HepG2 (cell line): Measurements from ENCODE around the gene AMIGO3. TPM values are rescaled to one million over a fixed set of nuclear protein-coding genes. Genes with fewer than 3 reads are reported as not detected.

ENCODE experiments used
- ASH2L ChIP-seq: fragments of 300-600, 200-600 bp; sonication (generic); IDR thresholded peaks from 2 replicates; pipeline ENCODE4 v1.7.0; 2017; ENCODE audit warnings: low read depth, mild to moderate bottlenecking, moderate library complexity, mixed read lengths, low read length; ENCODE audit not compliant: insufficient read length
- FOSL1 ChIP-seq: sonication (generic); formaldehyde crosslinking; IDR thresholded peaks from 2 replicates; pipeline ENCODE4 v1.9.0; 2021; ENCODE audit warnings: missing genetic modification reagents, borderline replicate concordance
- FOXC1 ChIP-seq: sonication (generic); formaldehyde crosslinking; IDR thresholded peaks from 2 replicates; pipeline ENCODE4 v1.8.0; 2022; ENCODE audit warnings: mild to moderate bottlenecking, missing genetic modification reagents, borderline replicate concordance
- HDAC1 ChIP-seq: sonication (generic); formaldehyde crosslinking; IDR thresholded peaks from 2 replicates; pipeline ENCODE4 v1.5.1; 2020; ENCODE audit warnings: mild to moderate bottlenecking, missing genetic modification reagents
- HNRNPLL ChIP-seq: fragments of 200-400 bp; formaldehyde crosslinking; IDR thresholded peaks from 2 replicates; pipeline ENCODE4 v1.6.1; 2017; ENCODE audit warnings: mild to moderate bottlenecking, low read depth, low read length; ENCODE audit not compliant: poor library complexity, severe bottlenecking
- KDM5B ChIP-seq: sonication (generic); formaldehyde crosslinking; IDR thresholded peaks from 2 replicates; pipeline ENCODE4 v1.4.0; 2020; ENCODE audit warnings: missing genetic modification reagents, mild to moderate bottlenecking, borderline replicate concordance
- MED8 ChIP-seq: sonication (generic); formaldehyde crosslinking; IDR thresholded peaks from 2 replicates; pipeline ENCODE4 v1.8.1; 2023; ENCODE audit warnings: mild to moderate bottlenecking, missing genetic modification reagents; ENCODE audit not compliant: insufficient replicate concordance
- MNT ChIP-seq: fragments of 450-650 bp; IDR thresholded peaks from 2 replicates; pipeline ENCODE4 v1.6.1; 2016
- NR1H2 ChIP-seq: sonication (generic); formaldehyde crosslinking; IDR thresholded peaks from 2 replicates; pipeline ENCODE4 v1.8.1; 2022; ENCODE audit warnings: low read depth, missing genetic modification reagents, borderline replicate concordance
- PITX1 ChIP-seq: sonication (generic); formaldehyde crosslinking; IDR thresholded peaks from 2 replicates; pipeline ENCODE4 v1.5.1; 2020; ENCODE audit warnings: mild to moderate bottlenecking, missing genetic modification reagents
- RFXANK ChIP-seq: IDR thresholded peaks from 2 replicates; pipeline ENCODE4 v1.6.1; 2016
- TGIF2 ChIP-seq: IDR thresholded peaks from 2 replicates; pipeline ENCODE4 v1.6.1; 2016; ENCODE audit warnings: control low read depth, missing compliant biosample characterization
- ZBTB14 ChIP-seq: sonication (generic); formaldehyde crosslinking; IDR thresholded peaks from 2 replicates; pipeline ENCODE4 v1.4.0; 2020; ENCODE audit warnings: missing genetic modification reagents
- ZKSCAN8 ChIP-seq: IDR thresholded peaks from 2 replicates; pipeline ENCODE4 v1.6.1; 2016; ENCODE audit warnings: borderline replicate concordance, missing genetic modification reagents, missing compliant biosample characterization
- ZNF138 ChIP-seq: sonication (generic); formaldehyde crosslinking; IDR thresholded peaks from 2 replicates; pipeline ENCODE4 v1.5.0; 2020; ENCODE audit warnings: mild to moderate bottlenecking, low read depth, missing genetic modification reagents
- ZNF337 ChIP-seq: sonication (generic); formaldehyde crosslinking; IDR thresholded peaks from 2 replicates; pipeline ENCODE4 v1.5.1; 2020; ENCODE audit warnings: missing genetic modification reagents, low read depth, mild to moderate bottlenecking, borderline replicate concordance
- ZNF609 ChIP-seq: sonication (generic); formaldehyde crosslinking; IDR thresholded peaks from 2 replicates; pipeline ENCODE4 v1.4.0; 2020; ENCODE audit warnings: mild to moderate bottlenecking, missing genetic modification reagents, borderline replicate concordance
- ZNF740 ChIP-seq: sonication (generic); formaldehyde crosslinking; IDR thresholded peaks from 2 replicates; pipeline ENCODE4 v1.4.0; 2020; ENCODE audit warnings: missing genetic modification reagents
- ZSCAN25 ChIP-seq: sonication (generic); formaldehyde crosslinking; IDR thresholded peaks from 2 replicates; pipeline ENCODE4 v1.8.0; 2022; ENCODE audit warnings: mild to moderate bottlenecking, missing genetic modification reagents
- polyA plus RNA-seq, 8 experiments: library from polyadenylated mRNA; depleted of rRNA in 3 of 8; stranded (reverse) in 7 of 8; unstranded in 1 of 8; fragments of >200 nt; fragmentation: Illumina TruSeq in 4 of 8; extraction: Trizol in 4 of 8; gene quantifications; 2 replicates each; pipeline versions ENCODE4 v1.2.1 to v1.2.3, GENCODE V29; 2011 to 2016; ENCODE audit warnings: low read depth in 4 of 8, missing spikeins in 1 of 8, mixed read lengths in 1 of 8; ENCODE audit not compliant: insufficient read depth in 1 of 8
- total RNA-seq, 5 experiments: library from RNA; depleted of rRNA; stranded (reverse); fragments of >200 nt; fragmentation: Illumina TruSeq; extraction: Trizol; gene quantifications; 2 replicates each; pipeline ENCODE4 v1.2.3, GENCODE V29; 2016; ENCODE audit warnings: low read depth in 1 of 5

Gene AMIGO3
- total and polyA plus RNA-seq, 2 of the 13 experiments (the other 11 are each of a cell fraction or from before 2014, with no cell fraction given): 0.35 TPM; not detected in 1

GRCh38 chr3:49723296-49723627 is 3.8 kb upstream of the AMIGO3 start (continued):
- TF ChIP-seq KDM5B (CRISPR knock-in tag) (no peak), MED8 (no peak), ZNF138 (CRISPR knock-in tag) (no peak), HDAC1 (no peak), ZNF740 (CRISPR knock-in tag) (0 out of 2 replicates have a peak, but pooled peaks have one; percentile 12), ZSCAN25 (no peak), ZNF337 (CRISPR knock-in tag) (no peak), ZKSCAN8 (CRISPR knock-in tag) (no peak), FOXC1 (CRISPR knock-in tag) (peak; percentile 36; the same call in 1 of the 2 replicates), RFXANK (no peak), ZBTB14 (CRISPR knock-in tag) (no peak), TGIF2 (CRISPR knock-in tag) (peak; percentile 47), FOSL1 (no peak), ASH2L (no peak), NR1H2 (CRISPR knock-in tag) (0 out of 2 replicates have a peak, but pooled peaks have one; percentile 41), MNT (0 out of 2 replicates have a peak, but pooled peaks have one; percentile 7), ZNF609 (no peak), PITX1 (CRISPR knock-in tag) (no peak), HNRNPLL (no peak)
